ENCODE results near the gene ATP4B. TPM values are rescaled to one million over a fixed set of nuclear protein-coding genes. Genes with fewer than 3 reads are reported as not detected.

Gene ATP4B
- total RNA-seq, 1 experiment from 2014 or later: not detected

GRCh38 chr13:113618455-113618854, 39.5 kb downstream of the ATP4B start:
- peaks cover 99% of the 10 kb centered on the region for H3K79me2 ChIP-seq (ENCODE audit: insufficient read depth, low read length)
- ChIA-PET CTCF (no interaction called here), POLR2A (no interaction called here), RAD21 (ENCODE audit: low non-redundant PET in 1 of 2, low total read pairs in 2 of 2, uncharacterized antibody in 2 of 2, unreplicated experiment in 2 of 2) (no interaction called here)
- no peaks in the 10 kb centered on the region for H3K27me3 ChIP-seq (ENCODE audit: insufficient read depth, low read length)
- TF ChIP-seq FOSL1 (IDR thresholded peaks at IDR 0.05; ENCODE audit: low read depth): no peak
- no peak for TF ChIP-seq EZH2phosphoT487 (IDR thresholded peaks at IDR 0.05; ENCODE audit: borderline replicate concordance)
- TF ChIP-seq CTCF (IDR thresholded peaks at IDR 0.05 in 2 of 3, conservative IDR thresholded peaks at IDR 0.05 in 1 of 3; ENCODE audit: borderline replicate concordance in 1 of 3, insufficient read depth in 1 of 3, low read depth in 2 of 3, low read length in 2 of 3): no peak
- TF ChIP-seq POLR2A (IDR thresholded peaks at IDR 0.05; ENCODE audit: borderline replicate concordance, extremely low read depth, insufficient read depth, insufficient read length): no peak
- no peak for TF ChIP-seq ZFX (IDR thresholded peaks at IDR 0.05)
- TF ChIP-seq ZBTB33 (IDR thresholded peaks at IDR 0.05; ENCODE audit: extremely low read depth, insufficient replicate concordance, low read length): no peak
- TF ChIP-seq SRF (IDR thresholded peaks at IDR 0.05; ENCODE audit: low read depth): no peak
- no peak for TF ChIP-seq SP1 (IDR thresholded peaks at IDR 0.05; ENCODE audit: low read depth)
- TF ChIP-seq CBX3 (IDR thresholded peaks at IDR 0.05; ENCODE audit: low read depth): no peak
- TF ChIP-seq EZH2 (IDR thresholded peaks at IDR 0.05): no peak
- no peak for TF ChIP-seq ATF3 (IDR thresholded peaks at IDR 0.05)
- no peak for ATAC-seq
- no peak overlapping the region for H3K4me2 ChIP-seq (ENCODE audit: low read length)
- H2AFZ ChIP-seq (ENCODE audit: low read depth, low read length, poor library complexity, severe bottlenecking): no peak overlapping the region
- no peaks in the 10 kb centered on the region for H3K9me3 ChIP-seq (ENCODE audit: control insufficient read depth in 1 of 2, insufficient read depth in 1 of 2, low read depth in 1 of 2, low read length in 2 of 2)
- peaks cover 10% of the 10 kb centered on the region; the same call in 1 of the 2 replicates for H4K20me1 ChIP-seq (ENCODE audit: insufficient read depth)
- no TSS peak for BruUV-seq (replicated peaks)
- intact Hi-C loops (cut with micrococcal nuclease): no loop called here
- no peak for DNase-seq (ENCODE audit: low read depth, low spot score)
- no peaks in the 10 kb centered on the region for H3K9me2 ChIP-seq (ENCODE audit: insufficient read depth)
- no peaks in the 10 kb centered on the region for H3K4me1 ChIP-seq (ENCODE audit: control insufficient read depth in 1 of 2, insufficient read depth in 2 of 2, low read length in 2 of 2)
- no peak overlapping the region for H3K9ac ChIP-seq (ENCODE audit: low read length)
- no peak overlapping the region for H3K27ac ChIP-seq (ENCODE audit: low read depth, low read length)
- no peak overlapping the region for H3K4me3 ChIP-seq (replicated peaks in 1 of 2; ENCODE audit: low read depth in 1 of 2, low read length in 2 of 2)
- peaks cover 8 to 38% of the 10 kb centered on the region in 2 experiments for H3K36me3 ChIP-seq (ENCODE audit: control insufficient read depth in 1 of 2, insufficient read depth in 2 of 2, low read length in 2 of 2)
